Stimulated activated naive B cell treated with anti-CD40 and anti-IgM and Interleukin-4, amounts not matched to agents 10 μg/mL and 1 μg/mL and 100 μg/mL, for 72 hours (primary cell): ENCODE results near the gene CHRNA9.

Experiments used
- ATAC-seq, 2 donors: fragments of 150-1000 bp; cut with Tn5 transposase; replicated peaks; 2 replicates each; pipeline ENCODE4 v1.10.0; 2021; ENCODE audit warnings: moderate library complexity in 1 of 2
- DNase-seq: peaks from one replicate; pipeline ENCODE4 v3.0.0; 2021
- H3K27ac Mint-ChIP-seq: one replicate; pipeline ENCODE4 v1.8.0; 2022; ENCODE audit warnings: mild to moderate bottlenecking, mixed read lengths
- H3K27me3 Mint-ChIP-seq, 2 donors: one replicate each; pipeline ENCODE4 v1.8.0; 2022; ENCODE audit warnings: mixed read lengths in 2 of 2
- H3K36me3 Mint-ChIP-seq, 2 donors: one replicate each; pipeline ENCODE4 v1.8.0; 2022; ENCODE audit warnings: mixed read lengths in 2 of 2, mild to moderate bottlenecking in 1 of 2
- H3K4me1 Mint-ChIP-seq, 2 donors: one replicate each; pipeline ENCODE4 v1.8.0; 2022; ENCODE audit warnings: mixed read lengths in 2 of 2, mild to moderate bottlenecking in 1 of 2
- H3K4me3 Mint-ChIP-seq, 2 donors: one replicate each; pipeline ENCODE4 v1.8.0; 2022; ENCODE audit warnings: mild to moderate bottlenecking in 2 of 2, mixed read lengths in 2 of 2, moderate library complexity in 1 of 2
- H3K9me3 Mint-ChIP-seq, 2 donors: one replicate each; pipeline ENCODE4 v1.8.0; 2022; ENCODE audit warnings: mixed read lengths in 2 of 2, mild to moderate bottlenecking in 1 of 2

The CHRNA9 gene

GRCh38 chr4:40395908-40396793, 61.0 kb downstream of the CHRNA9 start:
- Mint-ChIP-seq H3K4me1 (no peaks in the 10 kb centered on the region), H3K27me3 (no peaks in the 10 kb centered on the region), H3K4me3 (no peak overlapping the region), H3K9me3 (peaks cover 0 to 2% of the 10 kb centered on the region in 2 donors), H3K27ac (no peak overlapping the region), H3K36me3 (no peaks in the 10 kb centered on the region)
- DNase-seq, result no peak
- ATAC-seq, result no peak

- H3K36me3 Mint-ChIP-seq, result no peaks in the 10 kb centered on the region
- H3K27ac Mint-ChIP-seq, result no peak overlapping the region
- ATAC-seq (no peak), DNase-seq (no peak)
- peaks cover 0 to 1% of the 10 kb centered on the region in 2 donors for H3K9me3 Mint-ChIP-seq
- H3K4me1 Mint-ChIP-seq, result no peaks in the 10 kb centered on the region
- no peaks in the 10 kb centered on the region for H3K27me3 Mint-ChIP-seq
- no peak overlapping the region for H3K4me3 Mint-ChIP-seq
Measured at GRCh38 chr4:40399578-40399977, 64.4 kb downstream of the CHRNA9 start.

GRCh38 chr4:40401096-40401495, 66.0 kb downstream of the CHRNA9 start:
- Mint-ChIP-seq H3K27ac (no peak overlapping the region), H3K36me3 (peaks cover 2 to 4% of the 10 kb centered on the region in 2 donors), H3K4me1 (no peaks in the 10 kb centered on the region)

GRCh38 chr4:40401631-40402030, 66.5 kb downstream of the CHRNA9 start:
- Mint-ChIP-seq H3K27me3 (no peaks in the 10 kb centered on the region), H3K27ac (no peak overlapping the region), H3K4me1 (no peaks in the 10 kb centered on the region), H3K36me3 (peaks cover 2 to 4% of the 10 kb centered on the region in 2 donors), H3K9me3 (peaks cover 0 to 6% of the 10 kb centered on the region in 2 donors), H3K4me3 (no peak overlapping the region)
- no peak for ATAC-seq
- no peak for DNase-seq

More at GRCh38 chr4:40401096-40401495, 66.0 kb downstream of the CHRNA9 start:
- ATAC-seq, result no peak
- no peak for DNase-seq
- Mint-ChIP-seq H3K27me3 (no peaks in the 10 kb centered on the region), H3K9me3 (peaks cover 0 to 5% of the 10 kb centered on the region in 2 donors), H3K4me3 (no peak overlapping the region)

- Mint-ChIP-seq H3K27ac (no peak overlapping the region), H3K4me3 (no peak overlapping the region), H3K27me3 (peaks cover 0 to 2% of the 10 kb centered on the region in 2 donors), H3K36me3 (peaks cover 7 to 9% of the 10 kb centered on the region in 2 donors), H3K9me3 (peaks cover 6 to 12% of the 10 kb centered on the region in 2 donors), H3K4me1 (no peaks in the 10 kb centered on the region)
- DNase-seq (no peak), ATAC-seq (no peak)
Measured at GRCh38 chr4:40402556-40402955, 67.4 kb downstream of the CHRNA9 start.

GRCh38 chr4:40403081-40403480, 67.9 kb downstream of the CHRNA9 start:
- Mint-ChIP-seq H3K4me1 (no peaks in the 10 kb centered on the region), H3K27ac (no peak overlapping the region), H3K36me3 (peaks cover 10 to 13% of the 10 kb centered on the region in 2 donors), H3K27me3 (peaks cover 0 to 6% of the 10 kb centered on the region in 2 donors), H3K4me3 (no peak overlapping the region), H3K9me3 (peaks cover 10 to 14% of the 10 kb centered on the region in 2 donors)
- ATAC-seq (no peak), DNase-seq (no peak)
